Kidney (tissue), 14 donors: Measurements from ENCODE around the gene KLB. TPM values are rescaled to one million over a fixed set of nuclear protein-coding genes. Genes with fewer than 3 reads are reported as not detected.

Experiments
- DNase-seq, 5 donors: peaks; one replicate each; pipeline ENCODE4 v3.0.0-alpha.2; 2013 to 2020
- FAIRE-seq: peaks from 2 replicates; lab custom pipeline; 2012; peaks lifted over from hg19 to GRCh38; lab: Jason Lieb, UNC
- H3K27ac ChIP-seq, 2 donors: one replicate each; pipeline ENCODE4 v1.7.0; 2013; ENCODE audit warnings: low read depth in 2 of 2, low read length in 2 of 2, inconsistent platforms in 1 of 2
- H3K27me3 ChIP-seq: one replicate; pipeline ENCODE4 v1.7.1; 2013; ENCODE audit warnings: low read length, inconsistent platforms; ENCODE audit not compliant: control insufficient read depth, insufficient read depth
- H3K36me3 ChIP-seq, 3 donors: one replicate each; pipeline versions ENCODE4 v1.7.0 to v1.7.1; 2013; ENCODE audit warnings: low read length in 3 of 3, control low read depth in 1 of 3, inconsistent platforms in 1 of 3; ENCODE audit not compliant: insufficient read depth in 3 of 3, control insufficient read depth in 2 of 3
- H3K4me1 ChIP-seq, 3 donors: one replicate each; pipeline versions ENCODE4 v1.7.0 to v1.7.1; 2013; ENCODE audit warnings: low read length in 3 of 3, inconsistent platforms in 1 of 3, low read depth in 1 of 3; ENCODE audit not compliant: control insufficient read depth in 2 of 3, insufficient read depth in 2 of 3
- H3K4me3 ChIP-seq, 3 donors: one replicate each; pipeline versions ENCODE4 v1.7.0 to v1.8.1; 2013; ENCODE audit warnings: low read length in 3 of 3, control low read depth in 1 of 3, inconsistent platforms in 1 of 3
- H3K9ac ChIP-seq, 3 donors: one replicate each; pipeline versions ENCODE4 v1.7.0 to v1.7.1; 2013; ENCODE audit warnings: low read length in 3 of 3, control low read depth in 1 of 3, inconsistent platforms in 1 of 3
- H3K9me3 ChIP-seq, 3 donors: one replicate each; pipeline versions ENCODE4 v1.7.0 to v1.7.1; 2013; ENCODE audit warnings: low read length in 3 of 3, control low read depth in 1 of 3, inconsistent platforms in 1 of 3; ENCODE audit not compliant: control insufficient read depth in 2 of 3, insufficient read depth in 1 of 3
- intact Hi-C: fragments of 100-400 bp; cut with DNase I; formaldehyde crosslinking; loops from one replicate; pipeline ENCODE4 v1.11.1; 2022
- microRNA-seq: library from miRNA; unstranded; fragments of <30 nt; microRNA quantifications from one replicate; pipeline ENCODE4 v1.2.0, GENCODE V29; 2020
- polyA plus RNA-seq: library from polyadenylated mRNA; stranded (reverse); fragments of 350-450 nt; fragmentation: Illumina TruSeq; extraction: RNeasy Lipid Tissue Mini Kit (QIAGEN cat#74804); gene quantifications from one replicate; pipeline ENCODE4 v1.2.3, GENCODE V29; 2014; ENCODE audit warnings: low read depth, low replicate concordance; ENCODE audit not compliant: insufficient read depth
- total RNA-seq: library from RNA; stranded (reverse); fragmentation: NEBNext Ultra II Directional; extraction: Animal tissue kit (Norgen Biotek cat#: 25700); gene quantifications from one replicate; pipeline ENCODE4 v1.2.1, GENCODE V29; 2021
- TF ChIP-seq, protein P1 (sequence below): IDR thresholded peaks from 3 replicates; pipeline ENCODE4 v1.5.1; 2012; ENCODE audit warnings: mild to moderate bottlenecking, moderate library complexity, borderline replicate concordance; ENCODE audit not compliant: insufficient read depth; ENCODE audit errors: extremely low read depth
- donor health status: control.
- donor health status: control.
- donor health status: control.
- donor health status: control.
- donor health status: control.
- donor health status: DM: yes; HTN: yes; CAD: no.
- donor health status: Normal renal cell carcinoma (clear cell type).

The KLB gene
- total and polyA plus RNA-seq, 2 donors from 2014 or later, result 0.41 TPM; not detected in 1

DNA sequence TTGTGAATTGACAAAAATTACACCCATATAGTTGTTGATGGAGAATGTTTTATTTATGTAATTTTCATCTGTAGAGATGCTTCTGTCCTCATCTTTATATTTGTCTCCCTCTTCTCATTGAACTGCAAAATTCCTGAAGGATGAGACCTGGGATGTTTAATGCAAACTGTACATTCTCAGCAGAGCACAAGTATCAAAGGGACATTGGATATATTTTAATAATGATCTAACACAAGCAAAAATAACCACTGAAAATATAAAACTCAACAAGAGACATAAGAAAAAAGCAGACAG lies 91.9 kb downstream of the KLB start:
- Histone ChIP-seq H3K4me3 (no peak overlapping the region), H3K9ac (no peak overlapping the region), H3K27me3 (no peaks in the 10 kb centered on the region), H3K27ac (no peak overlapping the region), H3K4me1 (no peaks in the 10 kb centered on the region), H3K9me3 (no peaks in the 10 kb centered on the region), H3K36me3 (peaks cover 6 to 17% (median 12%) of the 10 kb centered on the region in 3 donors)
- TF ChIP-seq, protein P1, sequence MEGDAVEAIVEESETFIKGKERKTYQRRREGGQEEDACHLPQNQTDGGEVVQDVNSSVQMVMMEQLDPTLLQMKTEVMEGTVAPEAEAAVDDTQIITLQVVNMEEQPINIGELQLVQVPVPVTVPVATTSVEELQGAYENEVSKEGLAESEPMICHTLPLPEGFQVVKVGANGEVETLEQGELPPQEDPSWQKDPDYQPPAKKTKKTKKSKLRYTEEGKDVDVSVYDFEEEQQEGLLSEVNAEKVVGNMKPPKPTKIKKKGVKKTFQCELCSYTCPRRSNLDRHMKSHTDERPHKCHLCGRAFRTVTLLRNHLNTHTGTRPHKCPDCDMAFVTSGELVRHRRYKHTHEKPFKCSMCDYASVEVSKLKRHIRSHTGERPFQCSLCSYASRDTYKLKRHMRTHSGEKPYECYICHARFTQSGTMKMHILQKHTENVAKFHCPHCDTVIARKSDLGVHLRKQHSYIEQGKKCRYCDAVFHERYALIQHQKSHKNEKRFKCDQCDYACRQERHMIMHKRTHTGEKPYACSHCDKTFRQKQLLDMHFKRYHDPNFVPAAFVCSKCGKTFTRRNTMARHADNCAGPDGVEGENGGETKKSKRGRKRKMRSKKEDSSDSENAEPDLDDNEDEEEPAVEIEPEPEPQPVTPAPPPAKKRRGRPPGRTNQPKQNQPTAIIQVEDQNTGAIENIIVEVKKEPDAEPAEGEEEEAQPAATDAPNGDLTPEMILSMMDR, result no peak
- FAIRE-seq (no peak), DNase-seq (no peak)
- intact Hi-C loops, result no loop called here

Small RNAs within 50 kb of the gene (microRNA-seq; reads per million reads assigned to microRNA genes)
- not detected for gene MIR5591

Other genes with a start within 250 kb of the KLB start
- 42.5 TPM for gene WDR19, start 224.4 kb upstream of the KLB start, total RNA-seq
- gene WDR19, start 224.4 kb upstream of the KLB start, polyA plus RNA-seq, result 21.4 TPM
- gene RFC1, start 40.6 kb upstream of the KLB start, total RNA-seq, result 38.4 TPM
- 14.5 TPM for gene RFC1, start 40.6 kb upstream of the KLB start, polyA plus RNA-seq
- 1,087 TPM for gene RPL9, start 52.0 kb downstream of the KLB start, total RNA-seq
- gene RPL9, start 52.0 kb downstream of the KLB start, polyA plus RNA-seq, result 2,403 TPM
- gene LIAS, start 52.1 kb downstream of the KLB start, total RNA-seq, result 14.9 TPM
- gene LIAS, start 52.1 kb downstream of the KLB start, polyA plus RNA-seq, result 30.5 TPM
- gene UGDH, start 120.5 kb downstream of the KLB start, total RNA-seq, result 79.4 TPM
- gene UGDH, start 120.5 kb downstream of the KLB start, polyA plus RNA-seq, result 28.2 TPM
- gene SMIM14, start 231.9 kb downstream of the KLB start, total RNA-seq, result 64.2 TPM
- gene SMIM14, start 231.9 kb downstream of the KLB start, polyA plus RNA-seq, result 26.3 TPM